GM10248 (cell line): ENCODE data around the gene HSPE1.
"Not testable (repeated sequence)": the region's sequence is repeated elsewhere in the genome, so short reads cannot be mapped to it uniquely, and the experiment has no call there.

ENCODE experiments used
- CTCF ChIA-PET: fragments of 300-600 bp; sonication (Branson Sonifier 250); formaldehyde crosslinking; extraction: SDS; loops from one replicate; lab custom pipeline; 2021; ENCODE audit warnings: antibody characterized with exemption; lab: Yijun Ruan, JAX
- POLR2A ChIA-PET: fragments of 350-650 bp; sonication (Branson Sonifier 250); formaldehyde crosslinking; extraction: SDS; loops from one replicate; lab custom pipeline; 2020; ENCODE audit warnings: antibody characterized with exemption; lab: Yijun Ruan, JAX
- DNase-seq: peaks from one replicate; pipeline ENCODE4 v3.0.0; 2012; ENCODE audit errors: extremely low spot score
- TF ChIP-seq, protein P1 (sequence below): IDR thresholded peaks from 2 replicates; pipeline ENCODE4 v1.5.1; 2012; ENCODE audit warnings: mild to moderate bottlenecking, low read depth; ENCODE audit errors: extremely low read depth, missing control alignments, control extremely low read depth

The HSPE1 gene

DNA sequence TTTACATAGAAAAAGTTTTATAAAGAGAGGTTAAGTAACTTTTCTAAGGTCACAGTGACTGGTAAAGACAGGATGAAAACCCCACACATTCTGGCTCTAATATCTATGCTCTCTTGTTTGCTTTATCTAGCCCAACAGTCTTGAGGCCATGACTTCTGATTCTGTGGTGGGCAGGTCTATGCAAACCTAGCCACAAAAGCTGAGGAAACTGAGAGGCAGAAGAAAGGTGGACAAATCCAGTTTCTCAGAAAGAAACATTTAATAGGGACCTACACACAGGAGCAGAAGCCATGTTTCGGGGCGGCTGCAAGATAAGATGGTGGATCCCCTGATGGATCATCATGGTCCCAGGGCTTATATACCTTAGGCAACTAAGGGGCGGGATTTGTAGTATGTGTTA, 22.4 kb upstream of the HSPE1 start:
- CTCF ChIA-PET = interaction anchor here (1.3 to 2.4 kb wide), 2 partner anchors 18 to 58 kb away, joined by 3 to 6 read pairs; no protein-coding TSS in a partner anchor

GRCh38 chr2:197480165-197481036, 19.8 kb upstream of the HSPE1 start:
- no peak for DNase-seq
- TF ChIP-seq, protein P1, sequence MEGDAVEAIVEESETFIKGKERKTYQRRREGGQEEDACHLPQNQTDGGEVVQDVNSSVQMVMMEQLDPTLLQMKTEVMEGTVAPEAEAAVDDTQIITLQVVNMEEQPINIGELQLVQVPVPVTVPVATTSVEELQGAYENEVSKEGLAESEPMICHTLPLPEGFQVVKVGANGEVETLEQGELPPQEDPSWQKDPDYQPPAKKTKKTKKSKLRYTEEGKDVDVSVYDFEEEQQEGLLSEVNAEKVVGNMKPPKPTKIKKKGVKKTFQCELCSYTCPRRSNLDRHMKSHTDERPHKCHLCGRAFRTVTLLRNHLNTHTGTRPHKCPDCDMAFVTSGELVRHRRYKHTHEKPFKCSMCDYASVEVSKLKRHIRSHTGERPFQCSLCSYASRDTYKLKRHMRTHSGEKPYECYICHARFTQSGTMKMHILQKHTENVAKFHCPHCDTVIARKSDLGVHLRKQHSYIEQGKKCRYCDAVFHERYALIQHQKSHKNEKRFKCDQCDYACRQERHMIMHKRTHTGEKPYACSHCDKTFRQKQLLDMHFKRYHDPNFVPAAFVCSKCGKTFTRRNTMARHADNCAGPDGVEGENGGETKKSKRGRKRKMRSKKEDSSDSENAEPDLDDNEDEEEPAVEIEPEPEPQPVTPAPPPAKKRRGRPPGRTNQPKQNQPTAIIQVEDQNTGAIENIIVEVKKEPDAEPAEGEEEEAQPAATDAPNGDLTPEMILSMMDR = no peak
- POLR2A ChIA-PET = interaction anchor here (0.5 to 1.3 kb wide), 3 partner anchors 9 to 21 kb away, joined by 3 to 4 read pairs (median 3); no protein-coding TSS in a partner anchor
- CTCF ChIA-PET = interaction anchor here (0.7 kb wide), 1 partner anchor 12 kb away, joined by 3 read pairs; no protein-coding TSS in a partner anchor

More for the DNA sequence above, 22.4 kb upstream of the HSPE1 start:
- POLR2A ChIA-PET = no interaction called here
- DNase-seq = no peak
- TF ChIP-seq, protein P1 = no peak

- POLR2A ChIA-PET = interaction anchor here (1.2 to 1.5 kb wide), 2 partner anchors 16 to 31 kb away, joined by 3 to 4 read pairs; partner anchors contain the start of genes HSPD1 and HSPE1
- CTCF ChIA-PET = interaction anchor here (1.6 kb wide), 1 partner anchor 18 kb away, joined by 4 read pairs; no protein-coding TSS in a partner anchor
- DNase-seq = not testable (repeated sequence)
These were observed 15.9 kb upstream of the HSPE1 start for GRCh38 chr2:197484248-197484647.

DNA sequence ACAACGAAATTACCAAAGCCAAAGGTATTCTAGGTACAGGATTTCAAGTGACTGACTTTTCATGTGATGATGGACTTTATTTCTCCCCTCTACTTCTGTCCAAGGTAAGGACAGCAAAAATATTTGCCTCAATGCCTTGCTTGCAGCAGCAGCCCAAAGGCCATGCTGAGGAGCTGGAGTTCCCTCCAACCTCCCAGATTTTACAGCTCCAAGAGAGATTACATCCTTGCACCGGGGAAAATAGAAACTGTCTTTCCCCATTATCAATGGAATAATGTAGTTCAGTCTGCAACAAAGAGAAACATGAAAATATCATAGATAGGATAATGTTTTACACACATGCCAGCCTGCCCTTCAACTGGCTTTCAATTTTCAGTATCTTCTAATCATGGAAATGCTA, 14.0 kb upstream of the HSPE1 start:
- TF ChIP-seq, protein P1 = no peak
- ChIA-PET POLR2A (no interaction called here), CTCF (no interaction called here)
- no peak for DNase-seq

GRCh38 chr2:197487385-197487784, 12.8 kb upstream of the HSPE1 start:
- ChIA-PET CTCF (no interaction called here), POLR2A (interaction anchor here (1.1 kb wide), 1 partner anchor 12 kb away, joined by 3 read pairs; the partner anchor contains the start of gene HSPD1)
- TF ChIP-seq, protein P1 = no peak
- DNase-seq = no peak

- DNase-seq = no peak
- CTCF ChIA-PET = interaction anchor here (1.0 to 1.8 kb wide), 2 partner anchors 18 to 40 kb away, joined by 3 to 6 read pairs; no protein-coding TSS in a partner anchor
- POLR2A ChIA-PET = no interaction called here
- TF ChIP-seq, protein P1 = no peak
These were observed 4.6 kb upstream of the HSPE1 start for GRCh38 chr2:197495433-197496134.
